IPS DF 4.7 (cell line): Measurements from ENCODE around the gene MESD.

ENCODE experiments used
- DNase-seq: peaks from one replicate; pipeline ENCODE4 v3.0.0-alpha.2; 2013; ENCODE audit warnings: low spot score; ENCODE audit errors: extremely low read depth

Gene MESD

DNA sequence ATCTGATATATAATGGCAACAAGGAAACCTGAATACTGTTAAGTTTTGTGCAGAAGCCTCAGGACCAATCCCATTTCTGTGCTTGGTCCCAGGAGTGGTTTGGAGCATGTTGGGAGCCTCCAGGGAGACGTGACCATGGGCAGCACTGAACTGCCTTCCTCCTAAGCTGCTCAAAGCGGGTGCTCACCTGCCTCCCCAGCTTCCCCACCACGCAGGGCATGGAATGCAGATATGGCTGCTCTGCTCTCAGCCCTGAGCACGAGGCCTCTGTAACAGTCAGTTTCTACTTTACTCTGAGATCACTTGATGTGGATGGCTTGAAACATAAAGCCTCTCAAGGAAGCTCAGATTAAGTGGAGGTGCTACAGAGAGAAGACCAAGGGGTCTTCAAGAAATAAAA lies 49.3 kb downstream of the MESD start:
- no peak for DNase-seq

GRCh38 chr15:80939216-80939615 lies 50.4 kb downstream of the MESD start:
- no peak for DNase-seq

GRCh38 chr15:80937718-80938117 lies 51.9 kb downstream of the MESD start:
- DNase-seq: no peak

- no peak for DNase-seq
These were observed 53.1 kb downstream of the MESD start for GRCh38 chr15:80936288-80937078.

GRCh38 chr15:80934761-80935221 lies 54.8 kb downstream of the MESD start:
- DNase-seq: peak; percentile 22

GRCh38 chr15:80932989-80933388 lies 56.6 kb downstream of the MESD start:
- no peak for DNase-seq

DNA sequence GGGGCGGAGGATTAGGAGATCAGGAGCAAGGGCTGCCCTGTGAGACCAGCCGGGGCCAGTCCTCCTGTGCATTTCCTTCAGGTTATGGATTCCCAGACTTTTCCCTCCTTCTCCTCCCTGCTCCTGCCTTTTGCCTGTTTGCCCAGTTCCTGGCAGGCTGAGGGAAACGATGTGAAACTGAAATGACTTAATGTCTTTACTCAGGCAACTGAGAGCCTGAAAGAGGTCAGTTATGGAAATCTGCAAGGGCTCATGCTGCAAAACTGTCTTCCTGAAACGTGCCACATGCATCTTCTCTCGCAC lies 57.2 kb downstream of the MESD start:
- DNase-seq: no peak

- DNase-seq: no peak
These were observed 57.7 kb downstream of the MESD start for GRCh38 chr15:80931721-80932512.

GRCh38 chr15:80931191-80931590 lies 58.4 kb downstream of the MESD start:
- DNase-seq: no peak

DNA sequence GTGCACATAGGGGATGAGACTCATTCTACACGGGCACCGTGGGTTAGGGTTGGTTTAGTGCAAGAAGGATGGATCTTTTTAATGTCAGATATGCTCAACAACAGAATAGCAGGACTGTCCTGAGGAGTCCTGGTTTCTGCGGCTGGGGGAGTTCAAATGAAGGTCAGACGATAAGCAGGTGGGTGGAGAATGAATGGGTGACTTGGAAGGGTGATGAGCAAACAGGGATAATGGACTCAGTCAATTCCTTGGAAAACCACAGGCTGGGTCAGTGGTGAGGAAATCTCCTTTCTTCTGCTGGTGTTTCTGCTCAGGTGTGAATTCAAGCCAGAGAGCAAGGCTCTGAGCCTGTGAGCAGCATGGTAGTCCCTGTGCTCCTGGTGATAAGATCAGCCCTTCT lies 59.9 kb downstream of the MESD start:
- no peak for DNase-seq

GRCh38 chr15:80929225-80929624 lies 60.4 kb downstream of the MESD start:
- DNase-seq: no peak

DNA sequence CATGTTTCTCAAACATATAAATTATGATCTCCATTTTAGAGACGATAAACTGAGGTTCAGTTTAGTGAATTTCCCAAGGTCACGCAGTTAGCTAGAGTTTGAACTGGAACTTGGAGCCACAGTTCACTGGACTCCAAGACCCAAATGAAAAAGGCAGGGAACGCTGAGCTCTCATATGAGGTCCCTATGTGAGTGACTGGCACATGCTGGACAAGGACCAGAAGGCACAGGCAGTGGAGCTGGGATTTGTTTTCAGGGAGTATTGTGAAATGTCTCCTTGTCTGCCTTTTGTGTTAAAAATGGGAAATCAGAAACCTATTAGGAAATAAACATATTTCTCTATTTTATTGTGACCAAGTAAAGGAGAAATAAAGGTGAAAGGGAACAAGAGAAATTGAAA lies 63.5 kb downstream of the MESD start:
- no peak for DNase-seq

- DNase-seq: no peak
These were observed 64.0 kb downstream of the MESD start for GRCh38 chr15:80925597-80926059.

GRCh38 chr15:80924278-80924677 lies 65.3 kb downstream of the MESD start:
- DNase-seq: no peak

GRCh38 chr15:80923668-80924067 lies 66.0 kb downstream of the MESD start:
- DNase-seq: no peak

DNA sequence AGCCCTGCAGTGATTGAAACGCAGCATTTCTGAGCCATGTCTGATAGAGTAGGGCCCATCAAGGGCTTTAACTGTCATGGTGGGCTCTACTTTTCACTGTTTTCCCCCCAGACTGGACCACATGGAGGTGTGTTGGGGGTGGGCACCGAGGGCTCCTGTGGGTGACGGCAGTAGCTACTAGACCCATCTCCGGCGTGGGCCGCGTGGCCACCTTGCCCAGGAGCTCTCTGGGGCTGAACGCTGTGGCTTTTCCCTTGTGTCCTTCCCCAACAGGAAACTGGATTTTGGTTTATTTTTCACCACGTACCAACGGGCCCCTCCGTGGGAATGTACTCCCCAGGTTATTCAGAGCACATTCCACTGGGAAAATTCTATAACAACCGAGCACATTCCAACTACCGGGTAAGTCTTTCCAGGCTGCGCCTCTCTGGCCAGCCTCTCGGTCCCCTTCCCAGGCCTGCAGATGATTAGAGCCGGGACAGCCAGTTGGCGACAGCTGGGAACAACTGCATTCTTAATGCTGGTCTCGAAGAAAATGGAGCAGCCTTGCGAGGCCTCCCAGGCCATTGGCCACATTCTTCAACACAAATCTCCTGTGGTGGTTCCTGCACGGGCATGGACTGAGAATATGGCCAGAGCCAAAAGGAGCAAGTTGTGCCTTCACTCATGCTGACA lies 67.7 kb downstream of the MESD start:
- DNase-seq: no peak

GRCh38 chr15:80920271-80920699 lies 69.3 kb downstream of the MESD start:
- no peak for DNase-seq

- no peak for DNase-seq
These were observed 71.3 kb downstream of the MESD start for GRCh38 chr15:80918196-80918783.

- DNase-seq: no peak
These were observed 73.6 kb downstream of the MESD start for GRCh38 chr15:80916056-80916455.

DNA sequence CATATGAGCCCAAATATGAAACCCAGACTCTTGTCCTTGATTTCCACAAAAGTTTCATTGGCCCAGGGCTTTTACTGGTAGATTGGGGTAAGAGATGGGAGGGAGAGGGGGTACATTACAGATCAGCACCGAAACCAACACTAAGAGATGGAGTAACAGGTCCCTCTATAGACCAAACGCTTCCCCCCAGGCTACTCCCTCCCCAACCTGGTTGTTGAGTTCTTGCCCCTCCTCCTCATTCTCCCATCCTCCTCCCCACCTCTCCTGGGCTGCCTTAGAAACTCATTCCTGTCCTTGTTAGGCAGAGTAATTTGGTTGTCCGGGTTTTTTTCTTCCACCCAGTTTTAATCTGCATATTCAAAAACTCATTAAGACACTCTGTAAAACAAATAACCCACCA lies 74.1 kb downstream of the MESD start:
- peak; percentile 71 for DNase-seq

DNA sequence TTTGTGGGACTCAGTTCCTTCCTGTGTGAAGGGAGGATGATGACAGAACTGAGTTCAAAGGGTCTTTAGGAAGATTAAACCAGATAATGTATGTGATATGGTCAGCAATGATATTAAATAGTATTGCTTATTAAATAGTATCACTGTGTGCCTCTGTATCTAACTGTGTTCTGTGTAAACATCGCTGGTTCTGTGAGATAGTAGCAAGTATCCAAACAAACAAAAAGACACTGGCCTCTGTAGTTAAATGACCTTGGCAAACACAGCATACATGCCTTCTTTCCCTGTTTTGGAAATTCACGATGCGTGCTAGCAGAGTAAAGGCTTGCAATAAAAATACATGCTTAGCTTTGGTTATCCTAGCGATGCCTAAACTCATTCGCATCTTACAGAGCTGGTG lies 76.1 kb downstream of the MESD start:
- DNase-seq: no peak

GRCh38 chr15:80912673-80913072 lies 76.9 kb downstream of the MESD start:
- no peak for DNase-seq
